Measurements from ENCODE around the gene CORO2A. TPM values are rescaled to one million over a fixed set of nuclear protein-coding genes. Genes with fewer than 3 reads are reported as not detected.
"Not testable (repeated sequence)": the region's sequence is repeated elsewhere in the genome, so short reads cannot be mapped to it uniquely, and the experiment has no call there.

CORO2A gene
- total RNA-seq, 2 donors from 2014 or later = 56.5 to 70.4 TPM

DNA sequence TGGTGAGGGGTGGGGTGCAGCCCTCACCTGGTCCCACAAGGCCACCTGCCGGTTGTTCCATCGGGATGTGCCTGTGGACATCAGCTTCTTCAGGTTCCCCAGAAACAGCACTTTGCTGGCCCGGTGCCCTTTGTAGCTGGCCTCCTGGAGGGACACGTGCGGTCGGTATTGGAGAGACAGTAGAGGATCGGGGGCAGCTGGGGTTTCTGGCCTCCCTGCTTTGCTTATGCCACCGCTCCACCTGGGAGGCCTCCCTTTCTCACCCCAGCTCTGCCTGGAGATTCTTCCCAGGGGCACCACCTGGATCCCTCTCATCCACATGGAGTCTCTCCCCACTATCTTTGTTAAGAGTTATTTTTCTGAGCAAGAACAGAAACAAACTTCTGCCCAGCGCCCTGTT is 60.3 kb downstream of the CORO2A start:
- no peak for ATAC-seq

DNA sequence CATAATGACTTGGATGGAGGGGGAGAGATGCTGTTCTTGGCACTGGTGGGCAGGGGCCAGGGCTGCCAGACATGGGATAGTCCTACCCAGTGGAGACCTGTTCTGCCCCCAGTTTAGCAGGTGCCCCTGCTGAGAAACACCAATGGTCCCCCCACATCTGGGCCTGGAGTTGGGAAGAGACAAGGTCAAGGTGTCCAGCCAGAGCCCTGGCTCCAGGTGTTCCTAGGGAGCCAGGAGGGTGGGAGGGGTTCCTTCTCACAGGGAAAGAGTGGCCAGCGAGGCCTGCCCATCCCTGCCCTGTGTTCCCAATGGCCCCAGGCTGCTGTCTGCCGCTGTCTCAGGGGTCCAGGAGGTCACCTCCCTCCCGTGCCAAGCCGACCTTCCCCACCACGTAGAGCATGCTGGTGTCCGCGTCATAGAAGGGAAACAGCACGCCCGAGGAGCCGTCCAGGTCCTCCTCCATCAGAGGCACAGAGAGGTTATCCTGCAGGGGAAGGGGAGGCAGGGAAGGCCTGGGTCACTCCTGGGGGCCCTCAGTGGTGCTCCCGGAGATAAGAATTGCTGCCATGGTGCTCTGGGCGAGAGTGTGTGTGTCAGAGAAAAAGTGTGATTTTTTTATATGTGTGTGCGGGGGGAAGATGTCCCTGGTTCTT is 61.7 kb downstream of the CORO2A start:
- ATAC-seq = no peak
- intact Hi-C loops (cut with DNase I, micrococcal nuclease) = no loop called here
- peak in 1 of 2 donors; percentile 21 for DNase-seq

More for the DNA sequence above, 60.3 kb downstream of the CORO2A start:
- intact Hi-C loops (cut with DNase I, micrococcal nuclease) = no loop called here
- DNase-seq = no peak

DNA sequence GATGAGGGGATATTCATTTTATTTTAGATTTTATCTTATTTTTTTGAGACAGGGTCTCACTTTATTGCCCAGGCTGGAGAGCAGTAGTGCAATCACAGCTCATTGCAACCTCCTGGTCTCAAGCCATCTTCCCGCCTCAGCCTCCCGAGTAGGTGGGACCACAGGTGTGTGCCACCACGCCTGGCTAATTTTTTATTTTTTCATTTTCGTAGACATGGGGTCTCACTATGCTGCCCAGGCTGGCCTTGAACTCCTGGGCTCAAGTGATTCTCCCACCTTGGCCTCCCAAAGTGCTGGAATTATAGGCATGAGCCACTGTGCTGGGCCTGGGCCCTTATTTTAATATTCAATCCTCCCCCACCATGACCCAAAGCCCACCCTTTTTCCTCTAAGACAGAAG is 62.4 kb downstream of the CORO2A start:
- ATAC-seq; DNase-seq; intact Hi-C loops (cut with DNase I, micrococcal nuclease): not testable (repeated sequence)

DNA sequence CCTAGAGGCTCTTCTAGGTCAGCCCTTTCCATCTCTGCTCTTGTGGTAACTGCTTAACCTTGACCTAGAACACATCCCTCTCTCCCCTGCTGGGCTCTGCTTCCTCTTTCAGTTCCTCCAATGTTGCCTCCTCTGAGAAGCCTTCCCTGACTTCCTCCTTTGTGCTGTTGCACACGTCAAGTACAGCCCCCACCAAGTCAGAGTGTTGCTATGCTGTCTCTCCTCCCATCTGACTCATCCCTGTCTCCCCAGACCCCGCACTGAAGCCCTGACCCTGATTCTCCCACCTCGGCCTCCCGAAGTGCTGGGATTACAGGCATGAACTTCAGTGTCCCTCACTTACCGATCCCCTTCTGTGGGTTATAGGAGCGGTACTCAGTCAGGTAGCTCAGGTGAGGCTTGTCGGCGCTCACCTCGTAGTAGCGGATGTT is 63.0 kb downstream of the CORO2A start:
- no peak for ATAC-seq

DNA sequence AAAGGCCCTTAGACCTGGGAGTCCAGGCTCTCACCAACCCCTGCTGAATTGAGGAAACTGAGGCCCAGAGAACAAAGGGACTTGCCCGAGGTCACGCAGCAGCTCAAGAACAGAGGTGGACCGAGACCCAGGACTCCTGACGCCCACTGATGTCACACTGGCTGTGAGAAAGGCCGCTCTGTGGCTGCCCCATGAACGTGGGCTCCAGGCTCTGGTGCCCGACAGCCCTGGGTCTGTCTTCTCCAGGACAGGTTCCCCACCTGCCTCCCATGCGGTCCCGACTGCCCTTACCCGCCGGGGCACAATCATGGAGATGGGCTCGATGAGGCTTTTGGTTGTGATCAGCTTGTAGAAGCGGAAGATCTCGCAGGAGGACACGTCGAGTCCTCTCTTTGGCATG is 64.1 kb downstream of the CORO2A start:
- ATAC-seq = no peak
- peak in 1 of 2 donors; percentile 17 for DNase-seq
- intact Hi-C loops (cut with DNase I, micrococcal nuclease) = no loop called here

More for the DNA sequence above, 63.0 kb downstream of the CORO2A start:
- DNase-seq = peak in 1 of 2 donors; percentile 36
- intact Hi-C loops (cut with DNase I, micrococcal nuclease) = no loop called here

DNA sequence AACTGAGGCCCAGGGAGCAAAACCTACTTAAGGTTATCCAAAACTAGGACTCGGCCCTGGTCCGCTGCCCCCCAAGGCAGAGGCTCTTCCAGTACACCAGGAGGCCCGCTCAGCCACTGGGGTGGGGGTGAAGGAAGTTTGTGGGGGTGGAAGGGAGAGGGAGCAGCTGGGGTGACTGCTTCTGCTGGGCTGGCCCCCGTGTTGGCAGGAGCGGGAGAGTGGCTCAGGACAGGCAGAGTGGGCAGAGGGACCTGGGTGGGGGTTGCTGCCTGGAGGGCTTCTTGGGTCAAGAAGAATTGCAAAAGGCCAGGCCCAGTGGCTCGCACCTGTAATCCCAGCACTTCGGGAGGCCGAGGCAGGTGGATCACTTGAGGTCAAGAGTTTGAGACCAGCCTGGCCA is 65.2 kb downstream of the CORO2A start:
- no peak for ATAC-seq
- intact Hi-C loops (cut with DNase I, micrococcal nuclease) = no loop called here
- DNase-seq = peak in 1 of 2 donors; percentile 16

DNA sequence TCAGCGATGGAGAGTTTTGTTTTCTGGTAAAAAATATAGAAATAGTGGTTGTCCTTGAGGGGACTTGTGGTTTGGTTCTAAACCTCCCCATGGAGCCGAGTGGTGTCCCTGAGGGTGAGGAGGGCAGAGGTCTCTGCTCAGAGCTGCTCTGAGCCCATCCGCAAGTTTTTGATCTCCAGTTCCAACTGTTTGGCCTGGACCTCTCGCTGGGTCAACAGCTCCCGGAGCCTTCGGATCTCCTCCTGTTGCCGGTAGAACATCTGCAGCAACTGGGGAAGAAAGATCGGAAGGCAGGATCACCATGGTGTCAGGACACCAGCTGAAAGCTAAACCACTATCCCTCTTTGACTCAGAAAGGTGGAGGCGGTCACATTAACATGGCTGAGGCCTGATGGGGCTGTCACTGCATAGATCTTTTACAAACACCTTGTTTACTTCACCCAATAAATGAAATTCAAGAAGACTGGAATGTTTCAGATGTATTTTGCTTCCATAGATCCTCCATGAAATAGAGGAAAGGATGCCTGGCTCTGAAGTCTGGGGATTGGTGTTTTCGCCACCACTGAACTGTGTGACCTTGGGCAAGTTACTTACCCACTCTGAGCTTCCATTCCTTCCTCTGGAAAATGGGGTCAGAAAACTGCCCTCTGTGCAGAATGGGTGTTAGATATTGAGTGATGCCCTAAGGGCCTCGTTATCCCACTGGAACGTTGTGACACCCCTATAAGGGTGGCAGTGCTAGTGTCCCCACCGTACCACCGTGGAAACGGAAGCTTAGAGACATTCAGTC is 67.6 kb downstream of the CORO2A start:
- intact Hi-C loops (cut with DNase I, micrococcal nuclease) = no loop called here
- no peak for ATAC-seq
- DNase-seq = no peak

DNA sequence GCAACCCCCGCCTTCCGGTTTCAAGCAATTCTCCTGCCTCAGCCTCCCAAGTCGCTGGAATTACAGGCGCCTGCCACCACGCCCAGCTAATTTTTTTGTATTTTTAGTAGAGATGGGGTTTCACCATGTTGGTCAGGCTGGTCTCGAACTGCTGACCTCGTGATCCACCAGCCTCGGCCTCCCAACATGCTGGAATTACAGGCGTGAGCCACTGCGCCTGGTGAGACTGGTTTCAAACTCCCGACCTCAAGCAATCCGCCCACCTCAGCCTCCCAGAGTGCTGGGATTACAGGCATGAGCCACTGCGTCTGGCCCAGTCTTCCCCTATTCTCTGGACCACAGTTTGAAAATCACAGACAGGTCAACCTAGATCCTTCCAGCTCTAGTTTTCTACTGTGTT is 68.3 kb downstream of the CORO2A start:
- intact Hi-C loops (cut with DNase I, micrococcal nuclease); ATAC-seq; DNase-seq: not testable (repeated sequence)

DNA sequence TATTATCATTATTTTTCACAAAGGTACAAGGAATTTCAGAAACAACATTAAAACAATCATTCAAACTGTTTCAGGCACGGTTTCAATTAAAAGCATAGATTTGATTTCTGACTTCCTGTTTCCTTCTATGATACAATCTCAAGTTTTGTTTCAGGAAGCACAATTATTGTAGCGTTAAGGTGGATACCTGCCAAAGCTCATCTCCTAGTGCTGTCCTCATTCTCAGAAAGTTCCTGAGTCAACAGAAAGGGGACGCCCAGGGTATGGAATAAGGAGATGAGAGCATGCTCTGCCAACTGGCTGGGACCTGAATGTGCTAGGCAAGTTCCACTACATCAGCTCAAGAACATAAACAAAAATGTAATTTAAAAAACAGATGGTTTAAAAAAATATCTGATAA is 71.4 kb downstream of the CORO2A start:
- peak; percentile 64 for ATAC-seq
- intact Hi-C loops (cut with DNase I, micrococcal nuclease) = no loop called here
- peak; percentile 53 to 81 for DNase-seq

DNA sequence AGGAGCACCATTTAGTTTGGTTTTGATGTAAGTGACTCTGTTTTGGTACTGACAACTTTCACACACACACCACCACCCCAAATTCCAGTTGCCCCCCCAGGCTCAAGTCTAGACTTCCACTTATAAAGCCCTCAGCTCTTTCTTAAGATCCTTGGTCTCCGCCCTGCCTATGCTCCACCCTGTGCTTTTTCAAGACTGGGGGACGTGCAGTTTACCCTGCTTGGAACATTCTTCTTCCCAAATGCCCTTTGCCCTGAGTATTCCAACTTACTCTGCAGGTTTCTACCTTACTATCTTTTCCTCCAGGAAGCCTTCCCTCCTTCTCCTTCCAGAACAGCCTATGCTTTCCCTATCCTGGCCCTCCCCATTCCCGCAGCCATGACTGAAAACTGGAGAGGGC is 72.0 kb downstream of the CORO2A start:
- peak; percentile 56 to 75 for DNase-seq
- peak; percentile 64 for ATAC-seq
- intact Hi-C loops (cut with DNase I, micrococcal nuclease) = no loop called here

DNA sequence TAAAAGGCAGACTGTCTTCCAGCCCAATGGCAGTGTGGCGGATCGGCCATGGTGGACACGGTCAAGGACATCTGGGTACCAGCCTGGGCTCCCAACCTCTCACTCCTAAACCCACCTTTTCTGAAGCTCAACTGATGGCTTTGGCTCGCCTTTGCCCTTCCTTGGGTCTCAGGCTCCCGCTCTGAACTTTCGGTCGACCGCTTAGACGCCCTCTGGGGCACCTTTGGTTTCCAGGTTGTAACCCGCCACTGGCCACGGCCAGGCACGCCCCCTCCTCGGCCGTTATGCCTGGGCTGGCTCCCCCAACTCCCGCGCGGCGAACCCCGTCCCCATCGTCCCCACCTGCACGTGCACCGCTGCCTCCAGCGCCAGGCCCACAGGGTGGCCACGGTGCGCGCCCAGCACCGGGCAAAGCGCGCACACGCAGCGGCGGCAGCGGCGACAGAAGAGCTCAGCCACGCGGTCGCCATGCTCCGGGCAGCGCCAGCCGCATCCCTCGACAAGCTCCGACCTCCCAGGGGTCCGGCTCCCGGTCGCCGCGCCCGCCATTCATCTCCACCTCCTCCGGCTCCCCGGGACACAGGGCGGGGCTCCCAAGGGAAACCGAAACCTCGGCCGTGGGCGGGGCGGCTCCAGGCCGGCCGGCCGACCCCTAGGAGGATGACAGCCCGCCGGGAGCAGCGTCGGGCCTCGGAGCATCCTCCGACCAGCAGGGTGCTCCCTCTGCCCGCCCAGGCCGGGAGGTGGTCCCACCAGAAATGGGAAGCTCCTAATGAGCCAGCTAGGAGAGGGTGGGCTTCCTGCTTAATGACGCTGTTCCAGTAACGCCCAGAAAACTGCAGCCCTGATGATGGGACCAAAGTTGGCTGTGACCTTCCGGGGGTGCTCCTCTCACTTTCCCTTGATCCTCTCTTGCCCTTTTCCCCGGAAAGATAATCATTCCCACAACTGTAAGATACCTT is 73.5 kb downstream of the CORO2A start, which contains the start of gene TRIM14:
TSS of gene TRIM14 (minus strand) at position 583 of the 962 bp plus-strand sequence. CDS start at position 549, 34 bp downstream.
- intact Hi-C loops (cut with DNase I, micrococcal nuclease) = no loop called here
- peak; percentile 65 for ATAC-seq
- peak; percentile 85 to 91 for DNase-seq

DNA sequence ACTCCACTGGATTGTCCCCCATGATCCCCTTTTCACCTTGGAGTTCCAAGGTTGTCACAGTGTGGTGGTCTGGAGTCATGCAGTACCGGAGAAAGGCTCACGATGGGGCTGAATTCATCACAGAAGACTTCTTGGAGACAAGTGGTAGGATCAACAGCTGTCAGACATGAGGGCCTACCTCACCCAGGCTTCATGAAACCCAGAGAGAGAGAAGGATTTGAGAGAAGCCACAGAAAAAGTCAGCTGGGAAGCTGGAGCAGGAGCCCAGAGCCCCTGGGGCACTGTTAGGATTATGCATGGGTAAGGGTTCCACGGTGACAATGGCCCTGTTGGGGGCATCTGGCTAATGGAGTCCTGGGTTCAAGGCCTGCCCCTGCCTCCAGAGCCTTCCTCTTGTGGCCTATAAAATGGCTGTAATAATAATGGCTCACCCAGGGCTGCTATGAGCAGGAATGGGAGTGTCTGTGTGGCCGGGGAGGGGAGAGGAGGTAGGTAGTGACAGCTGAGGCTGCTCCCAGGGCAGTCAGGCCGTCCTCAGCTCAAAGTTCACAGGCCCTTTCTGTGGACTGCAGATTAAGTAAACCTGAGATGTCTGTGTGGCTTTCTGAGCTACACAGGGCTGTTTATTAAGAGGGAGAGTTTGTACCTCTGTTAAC is 74.3 kb downstream of the CORO2A start:
- intact Hi-C loops (cut with DNase I, micrococcal nuclease) = no loop called here
- DNase-seq (peak; percentile 73 to 89), ATAC-seq (peak; percentile 79)

DNA sequence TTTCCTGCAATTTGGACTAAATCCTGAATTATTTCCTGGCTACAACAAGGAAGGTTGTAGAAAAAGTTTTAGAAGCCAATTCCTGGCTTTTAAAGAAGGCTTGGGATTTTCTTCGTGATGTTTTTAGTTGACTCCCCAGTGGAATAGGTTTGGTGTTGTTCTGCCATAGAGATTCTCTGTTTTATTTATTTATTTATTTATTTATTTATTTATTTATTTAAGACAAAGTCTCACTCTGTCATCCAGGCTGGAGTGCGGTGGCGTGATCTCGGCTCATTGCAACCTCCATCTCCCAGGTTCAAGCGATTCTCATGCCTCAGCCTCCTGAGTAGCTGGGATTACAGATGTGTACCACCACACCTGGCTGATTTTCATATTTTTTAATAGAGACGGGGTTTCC is 75.3 kb downstream of the CORO2A start:
- DNase-seq = peak in 1 of 2 donors; percentile 13
- ATAC-seq; intact Hi-C loops (cut with DNase I, micrococcal nuclease): not testable (repeated sequence)

DNA sequence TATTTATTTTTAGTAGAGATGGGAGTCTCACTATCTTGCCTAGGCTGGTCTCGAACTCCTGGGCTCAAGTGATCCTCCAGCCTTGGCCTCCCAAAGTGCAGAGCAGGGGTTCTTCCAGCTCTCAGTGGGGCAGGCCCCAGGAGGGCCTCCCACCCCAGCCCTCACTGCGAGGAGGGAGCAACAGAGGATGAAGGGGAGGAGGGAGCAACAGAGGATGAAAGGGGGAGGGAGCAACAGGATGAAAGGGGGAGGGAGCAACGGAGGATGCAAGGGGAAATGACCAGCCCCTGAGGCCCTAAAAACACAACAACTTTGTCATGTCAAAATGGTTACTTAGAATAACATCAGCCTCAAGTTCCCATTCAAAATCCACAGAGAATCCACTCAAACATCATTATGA is 83.4 kb downstream of the CORO2A start:
- peak in 1 of 2 donors; percentile 22 for DNase-seq
- no peak for ATAC-seq
- intact Hi-C loops (cut with DNase I, micrococcal nuclease) = no loop called here

DNA sequence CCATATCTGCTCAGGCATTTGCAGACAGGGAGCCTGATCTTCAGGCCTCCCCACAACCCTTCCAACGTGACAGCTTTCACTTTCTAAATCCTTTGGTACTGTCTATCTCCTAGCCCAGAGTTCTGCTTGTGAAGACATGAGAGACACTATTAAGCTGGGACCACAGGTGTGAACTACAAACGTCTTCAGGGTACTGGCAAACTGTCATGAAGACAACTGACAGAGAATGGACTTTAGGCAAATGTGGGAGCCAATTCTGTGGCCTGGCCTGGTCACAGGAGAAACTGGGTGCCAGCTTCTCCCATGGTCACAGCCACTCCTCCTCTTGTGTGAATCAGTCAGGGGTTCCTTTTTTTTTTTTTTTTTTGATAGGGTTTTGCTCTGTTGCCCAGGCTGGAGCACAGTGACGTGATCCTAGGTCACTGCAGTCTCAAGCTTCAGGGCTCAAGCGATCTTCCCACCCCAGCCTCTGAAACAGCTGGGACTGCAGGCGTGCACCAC is 83.9 kb downstream of the CORO2A start:
- intact Hi-C loops (cut with DNase I, micrococcal nuclease) = no loop called here
- DNase-seq = peak in 1 of 2 donors; percentile 20
- peak; percentile 27 for ATAC-seq

DNA sequence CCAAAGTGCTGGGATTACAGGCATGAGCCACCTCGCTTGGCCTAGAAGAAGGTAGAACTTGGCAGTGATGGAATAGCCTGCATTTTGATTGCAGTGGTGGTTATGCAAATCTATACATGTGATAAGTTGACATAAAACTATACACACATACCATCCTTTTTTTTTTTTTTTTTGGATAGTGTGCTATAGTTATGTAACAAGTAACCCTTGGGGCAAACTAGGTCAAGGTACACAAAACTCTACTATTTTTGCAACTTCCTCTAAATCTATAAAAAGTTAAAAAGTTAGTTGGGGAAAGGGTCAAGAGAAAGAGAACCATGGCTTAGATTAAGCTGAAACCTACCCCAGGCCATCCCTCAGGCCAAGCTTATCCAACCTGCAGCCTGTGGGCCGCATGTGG is 84.5 kb downstream of the CORO2A start:
- intact Hi-C loops (cut with DNase I, micrococcal nuclease) = no loop called here
- no peak for DNase-seq
- ATAC-seq = no peak

DNA sequence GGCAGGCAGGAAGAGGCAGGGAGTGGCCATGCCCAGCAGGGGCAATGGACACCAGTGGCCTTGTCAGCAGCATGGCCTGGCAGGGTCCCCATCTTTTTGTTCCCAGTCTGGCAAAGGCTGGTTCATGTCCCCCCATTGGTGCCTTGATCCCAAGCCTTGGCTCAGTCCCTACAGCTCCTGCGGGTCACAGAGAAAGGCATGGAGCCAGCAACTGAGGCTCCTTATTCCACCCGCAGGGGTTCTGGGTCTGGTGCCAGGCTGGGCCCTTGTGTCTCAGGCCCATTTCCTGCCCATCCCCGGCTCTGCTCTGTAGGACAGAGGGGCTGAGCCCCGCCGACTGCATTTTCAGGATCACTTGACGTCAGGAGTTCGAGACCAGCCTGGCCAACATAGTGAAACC is 87.4 kb downstream of the CORO2A start:
- no peak for ATAC-seq
- peak in 1 of 2 donors; percentile 18 for DNase-seq
- intact Hi-C loops (cut with DNase I, micrococcal nuclease) = no loop called here

DNA sequence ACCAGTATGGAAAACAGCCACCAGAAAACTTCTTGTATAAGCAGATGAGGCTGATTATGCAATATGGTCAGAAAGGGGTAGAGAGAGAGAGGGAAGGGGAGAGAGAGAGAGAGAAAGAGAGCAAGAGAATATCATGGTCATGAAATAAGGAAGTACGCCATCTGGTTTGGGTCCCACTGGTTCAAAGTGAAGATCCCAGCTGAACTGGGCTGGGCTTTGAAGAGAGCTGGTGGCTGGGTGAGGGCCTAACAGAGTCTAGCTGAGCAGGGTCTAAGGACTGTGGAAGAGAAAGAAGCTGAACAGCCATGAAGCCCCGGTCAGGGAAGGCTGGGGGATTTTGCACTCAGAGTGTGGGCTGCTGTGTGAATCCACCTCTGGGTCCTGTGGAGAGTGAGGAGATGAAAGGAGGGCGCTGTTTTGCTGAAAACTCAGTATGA is 88.0 kb downstream of the CORO2A start:
- DNase-seq (peak in 1 of 2 donors; percentile 29), ATAC-seq (no peak)
- intact Hi-C loops (cut with DNase I, micrococcal nuclease) = no loop called here

All from left colon (tissue), 2 donors.